Measurements from ENCODE around the gene PCMT1. TPM values are rescaled to one million over a fixed set of nuclear protein-coding genes. Genes with fewer than 3 reads are reported as not detected.
"Not testable (repeated sequence)": the region's sequence is repeated elsewhere in the genome, so short reads cannot be mapped to it uniquely, and the experiment has no call there.

PCMT1 gene
- total and polyA plus RNA-seq, 12 donors, result 15.9 to 113 (median 61.4) TPM

- Histone ChIP-seq H3K4me3 (no peak overlapping the region), H3K36me3 (replicated peaks in 1 of 2) (no peaks in the 10 kb centered on the region), H3K9me3 (replicated peaks in 1 of 3) (no peaks in the 10 kb centered on the region), H3K27ac (peak overlapping the region in 1 of 5 donors; percentile 49), H3K4me1 (replicated peaks in 1 of 2) (peaks cover 27 to 33% of the 10 kb centered on the region in 2 donors), H3K27me3 (no peaks in the 10 kb centered on the region)
- no peak for TF ChIP-seq POLR2A (IDR thresholded peaks at IDR 0.05)
- no peak for TF ChIP-seq CTCF (IDR thresholded peaks at IDR 0.05)
- 61 to 74% (median 69%) methylated on average over 4 of the region's 4 CpGs for WGBS, 4 donors
- DNase-seq, result peak in 1 of 7 donors; percentile 48
- intact Hi-C loops (cut with DNase I), result loop anchor here in 1 of 2 donors (10.0 kb wide), 1 partner anchor 157 kb away; no protein-coding TSS in a partner anchor
These were observed 98.4 kb downstream of the PCMT1 start for GRCh38 chr6:149847939-149848267.

DNA sequence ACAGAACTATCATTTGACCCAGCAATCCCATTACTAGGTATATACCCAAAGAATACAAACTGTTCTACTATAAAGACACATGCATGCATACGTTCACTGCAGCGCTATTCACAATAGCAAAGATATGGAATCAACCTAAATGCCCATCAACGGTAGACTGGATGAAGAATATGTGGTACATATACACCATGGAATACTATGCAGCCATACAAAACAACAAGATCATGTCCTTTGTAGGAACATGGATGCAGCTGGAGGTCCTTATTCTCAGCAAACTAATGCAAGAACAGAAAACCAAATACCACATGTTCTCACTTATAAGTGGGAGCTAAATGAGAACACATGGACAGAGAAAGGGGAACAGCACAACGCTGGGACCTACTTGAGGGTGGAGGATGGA lies 98.8 kb downstream of the PCMT1 start:
- not testable (repeated sequence) for H3K4me3 ChIP-seq; H3K27me3 ChIP-seq; H3K27ac ChIP-seq; H3K9me3 ChIP-seq (replicated peaks in 1 of 3); DNase-seq; H3K36me3 ChIP-seq (replicated peaks in 1 of 2)
- intact Hi-C loops (cut with DNase I), result loop anchor here in 1 of 2 donors (10.0 kb wide), 1 partner anchor 156 kb away; no protein-coding TSS in a partner anchor
- 69 to 98% (median 80%) methylated on average over 4 of the region's 4 CpGs for WGBS, 4 donors
- peaks cover 27 to 33% of the 10 kb centered on the region in 2 donors for H3K4me1 ChIP-seq (replicated peaks in 1 of 2)

DNA sequence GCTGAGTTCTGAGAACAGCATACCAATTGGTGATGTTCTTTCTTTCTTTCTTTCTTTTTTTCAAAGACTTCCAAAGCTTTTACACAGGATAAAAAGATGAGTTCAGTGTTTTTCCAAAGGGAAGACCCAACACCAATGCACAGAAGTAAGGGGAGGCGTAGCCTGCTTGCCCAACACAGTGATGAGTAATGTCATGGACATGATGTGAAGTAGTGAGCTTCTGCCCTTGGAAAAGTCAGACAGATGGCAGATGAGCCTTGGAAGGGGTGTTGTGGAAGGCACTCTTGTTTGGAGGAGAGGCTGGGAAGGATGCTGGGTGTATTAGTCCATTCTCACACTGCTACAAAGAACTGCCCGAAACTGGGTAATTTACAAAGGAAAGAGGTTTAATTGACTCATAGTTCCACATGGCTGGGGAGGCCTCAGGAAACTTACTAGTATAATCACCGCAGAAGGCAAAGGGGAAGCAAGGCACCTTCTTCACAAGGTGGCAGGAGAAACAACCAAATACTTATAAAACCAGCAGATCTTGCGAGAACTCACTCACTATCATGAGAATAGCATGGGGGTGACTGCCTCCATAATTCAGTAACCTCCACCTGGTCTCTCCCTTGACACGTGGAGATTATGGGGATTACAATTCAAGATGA lies 102.0 kb downstream of the PCMT1 start:
- H3K36me3 ChIP-seq (replicated peaks in 1 of 2), result no peaks in the 10 kb centered on the region
- H3K4me1 ChIP-seq (replicated peaks in 1 of 2), result peaks cover 13 to 15% of the 10 kb centered on the region in 2 donors
- no peak for TF ChIP-seq POLR2A (IDR thresholded peaks at IDR 0.05)
- TF ChIP-seq CTCF (IDR thresholded peaks at IDR 0.05), result no peak
- H3K27me3 ChIP-seq, result no peaks in the 10 kb centered on the region
- no peaks in the 10 kb centered on the region for H3K9me3 ChIP-seq (replicated peaks in 1 of 3)
- DNase-seq, result peak in 2 of 7 donors; percentile 12 to 46
- no peak overlapping the region for H3K4me3 ChIP-seq
- intact Hi-C loops (cut with DNase I), result no loop called here
- peak overlapping the region in 1 of 5 donors; percentile 18 for H3K27ac ChIP-seq
- WGBS, 4 donors, result 78 to 94% (median 85%) methylated on average over 5 of the region's 5 CpGs

DNA sequence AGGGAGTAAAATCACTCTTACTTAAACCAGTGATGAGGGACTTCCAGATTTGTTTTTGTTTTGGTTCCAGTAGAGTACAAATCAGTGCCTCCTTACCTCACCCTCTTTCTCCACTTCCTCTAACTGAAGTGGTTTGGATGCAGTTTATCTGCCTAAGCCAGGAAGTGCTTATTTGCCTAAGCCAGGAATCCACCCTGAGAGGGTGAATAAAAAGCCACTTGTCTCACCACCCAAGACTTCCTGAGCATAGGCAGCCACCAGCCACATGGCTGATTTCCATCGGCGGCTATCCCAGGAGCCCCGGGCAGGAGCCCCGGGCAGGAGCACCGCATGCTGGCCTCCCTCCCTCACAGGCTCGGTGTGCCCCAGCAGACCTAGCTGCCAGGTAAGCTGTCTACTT lies 102.6 kb downstream of the PCMT1 start:
- 57 to 85% (median 65%) methylated on average over 2 to 6 of the region's 6 CpGs for WGBS, 4 donors

More for the DNA sequence above, 102.6 kb downstream of the PCMT1 start:
- intact Hi-C loops (cut with DNase I), result no loop called here
- peak overlapping the region in 1 of 5 donors; percentile 18 for H3K27ac ChIP-seq
- DNase-seq, result no peak
- H3K27me3 ChIP-seq, result no peaks in the 10 kb centered on the region
- TF ChIP-seq POLR2A (IDR thresholded peaks at IDR 0.05) (no peak), CTCF (IDR thresholded peaks at IDR 0.05) (no peak)
- no peaks in the 10 kb centered on the region for H3K9me3 ChIP-seq (replicated peaks in 1 of 3)
- no peak overlapping the region for H3K4me3 ChIP-seq
- no peaks in the 10 kb centered on the region for H3K36me3 ChIP-seq (replicated peaks in 1 of 2)
- H3K4me1 ChIP-seq (replicated peaks in 1 of 2), result peaks cover 8 to 15% of the 10 kb centered on the region in 2 donors

Data from adrenal gland (tissue), 12 donors.